IMR-90 (cell line): ENCODE data around the gene CGB1. TPM values are rescaled to one million over a fixed set of nuclear protein-coding genes. Genes with fewer than 3 reads are reported as not detected.

Experiments
- ATAC-seq: fragments of 200-7000 bp; cut with Tn5 transposase; 2 replicates; pipeline ENCODE4 v1.9.1; 2020; ENCODE audit warnings: low read depth, mild to moderate bottlenecking, moderate library complexity
- BruUV-seq: library from RNA; stranded (reverse); fragments of 400-500 nt; replicated peaks from 2 replicates; lab custom pipeline; 2021; lab: Mats Ljungman, UMichigan
- CTCF ChIA-PET: fragments of 300-600 bp; formaldehyde crosslinking; extraction: SDS; loops from one replicate; lab custom pipeline; 2021; ENCODE audit warnings: antibody characterized with exemption; lab: Yijun Ruan, JAX
- POLR2A ChIA-PET: fragments of 300-600 bp; sonication (Branson Sonifier 250); formaldehyde crosslinking; loops from one replicate; lab custom pipeline; 2022; ENCODE audit warnings: antibody characterized with exemption; ENCODE audit not compliant: unreplicated experiment; lab: Charles Lee
- DNase-seq: peaks from one replicate; pipeline ENCODE4 v3.0.0; 2013
- H2AFZ ChIP-seq: replicated peaks from 2 replicates; pipeline ENCODE3; 2013; ENCODE audit warnings: low read length, mild to moderate bottlenecking; ENCODE audit not compliant: poor library complexity
- H2AK5ac ChIP-seq: 2 replicates; pipeline ENCODE4 v1.6.1; 2013; ENCODE audit warnings: low read depth, low read length, inconsistent platforms
- H2AK9ac ChIP-seq: replicated peaks from 2 replicates; pipeline ENCODE3; 2013; ENCODE audit warnings: mild to moderate bottlenecking, low read depth, low read length, moderate library complexity; ENCODE audit not compliant: poor library complexity
- H2BK120ac ChIP-seq: 2 replicates; pipeline ENCODE4 v1.6.1; 2013; ENCODE audit warnings: low read depth, low read length, inconsistent platforms
- H2BK15ac ChIP-seq: 3 replicates; pipeline ENCODE4 v1.6.1; 2013; ENCODE audit warnings: low read depth, low read length, inconsistent platforms
- H2BK20ac ChIP-seq: 2 replicates; pipeline ENCODE4 v1.6.1; 2013; ENCODE audit warnings: low read depth, mild to moderate bottlenecking, inconsistent platforms, low read length, moderate library complexity
- H2BK5ac ChIP-seq: 2 replicates; pipeline ENCODE4 v1.6.1; 2013; ENCODE audit warnings: mild to moderate bottlenecking, low read depth, low read length, inconsistent platforms; ENCODE audit not compliant: poor library complexity, severe bottlenecking
- H3K14ac ChIP-seq: replicated peaks from 2 replicates; pipeline ENCODE4 v1.6.1; 2013; ENCODE audit warnings: low read depth, low read length, inconsistent platforms
- H3K18ac ChIP-seq: 2 replicates; pipeline ENCODE4 v1.6.1; 2013; ENCODE audit warnings: low read depth, low read length, control low read depth
- H3K23ac ChIP-seq: 2 replicates; pipeline ENCODE4 v1.6.1; 2013; ENCODE audit warnings: low read depth, low read length, inconsistent platforms
- H3K27ac ChIP-seq: 2 replicates; pipeline ENCODE4 v1.5.1; 2013; ENCODE audit warnings: mild to moderate bottlenecking, control low read depth, low read length; ENCODE audit not compliant: insufficient read depth
- H3K27me3 ChIP-seq: 2 replicates; pipeline ENCODE4 v1.6.1; 2013; ENCODE audit warnings: low read length; ENCODE audit not compliant: control insufficient read depth, insufficient read depth
- H3K36me3 ChIP-seq: 2 replicates; pipeline ENCODE4 v1.6.1; 2013; ENCODE audit warnings: low read length, mixed read lengths; ENCODE audit not compliant: control insufficient read depth, insufficient read depth
- H3K4ac ChIP-seq: 2 replicates; pipeline ENCODE4 v1.6.1; 2013; ENCODE audit warnings: low read depth, low read length, inconsistent platforms
- H3K4me1 ChIP-seq: 2 replicates; pipeline ENCODE4 v1.6.1; 2013; ENCODE audit warnings: low read length, mixed read lengths; ENCODE audit not compliant: control insufficient read depth, insufficient read depth
- H3K4me2 ChIP-seq: 2 replicates; pipeline ENCODE4 v1.6.1; 2013; ENCODE audit warnings: low read depth, mild to moderate bottlenecking, control low read depth, low read length, moderate library complexity
- H3K4me3 ChIP-seq: 2 replicates; pipeline ENCODE4 v1.5.1; 2013; ENCODE audit warnings: low read depth, mild to moderate bottlenecking, control low read depth, low read length, moderate library complexity; ENCODE audit not compliant: insufficient read depth
- H3K56ac ChIP-seq: 2 replicates; pipeline ENCODE4 v1.6.1; 2013; ENCODE audit warnings: low read length, inconsistent platforms; ENCODE audit not compliant: insufficient read depth; ENCODE audit errors: extremely low read depth
- H3K79me1 ChIP-seq, 2 experiments: 2 replicates each; pipeline ENCODE4 v1.6.1; 2013; ENCODE audit warnings: low read length in 2 of 2, inconsistent platforms in 1 of 2, low read depth in 1 of 2
- H3K9ac ChIP-seq: 2 replicates; pipeline ENCODE4 v1.6.1; 2013; ENCODE audit warnings: low read depth, low read length, control low read depth
- H3K9me1 ChIP-seq: 2 replicates; pipeline ENCODE4 v1.6.1; 2013; ENCODE audit warnings: low read length, inconsistent platforms; ENCODE audit not compliant: insufficient read depth
- H3K9me3 ChIP-seq: 2 replicates; pipeline ENCODE4 v1.6.1; 2013; ENCODE audit warnings: low read length; ENCODE audit not compliant: control insufficient read depth, insufficient read depth
- H4K20me1 ChIP-seq: 2 replicates; pipeline ENCODE4 v1.6.1; 2013; ENCODE audit warnings: low read length, inconsistent platforms; ENCODE audit not compliant: insufficient read depth
- H4K5ac ChIP-seq: 2 replicates; pipeline ENCODE4 v1.6.1; 2013; ENCODE audit warnings: mild to moderate bottlenecking, low read depth, low read length, control low read depth
- H4K8ac ChIP-seq, 2 experiments: 2 replicates each; pipeline ENCODE4 v1.6.1; 2013; ENCODE audit warnings: low read depth in 2 of 2, low read length in 2 of 2, control low read depth in 1 of 2, inconsistent platforms in 1 of 2
- H4K91ac ChIP-seq: 2 replicates; pipeline ENCODE4 v1.6.1; 2013; ENCODE audit warnings: low read depth, low read length, inconsistent platforms; ENCODE audit not compliant: insufficient read depth
- BHLHE40 ChIP-seq: fragments of 150-350 bp; IDR thresholded peaks from 2 replicates; pipeline ENCODE4 v1.6.1; 2016; ENCODE audit warnings: mild to moderate bottlenecking, low read depth, low read length
- CEBPB ChIP-seq: IDR thresholded peaks from 2 replicates; pipeline ENCODE4 v1.6.1; 2012; ENCODE audit warnings: low read depth, low read length, improper control_type of control experiment
- CHD1 ChIP-seq: IDR thresholded peaks from 2 replicates; pipeline ENCODE4 v1.6.1; 2012; ENCODE audit warnings: low read depth, low read length, improper control_type of control experiment
- FOS ChIP-seq: fragments of 150-350 bp; IDR thresholded peaks from 2 replicates; pipeline ENCODE4 v1.6.1; 2016; ENCODE audit warnings: low read depth, low read length
- MAFK ChIP-seq: IDR thresholded peaks from 2 replicates; pipeline ENCODE4 v1.6.1; 2012; ENCODE audit warnings: low read depth, low read length, improper control_type of control experiment
- MXI1 ChIP-seq: IDR thresholded peaks from 2 replicates; pipeline ENCODE4 v1.6.1; 2012; ENCODE audit warnings: low read depth, mild to moderate bottlenecking, low read length, moderate library complexity, borderline replicate concordance
- NFE2L2 ChIP-seq: fragments of 150-350 bp; IDR thresholded peaks from 2 replicates; pipeline ENCODE4 v1.6.1; 2016; ENCODE audit warnings: low read depth, mild to moderate bottlenecking, low read length
- POLR2A ChIP-seq: IDR thresholded peaks from 2 replicates; pipeline ENCODE4 v1.6.1; 2012; ENCODE audit warnings: mild to moderate bottlenecking, low read depth, low read length
- RCOR1 ChIP-seq: IDR thresholded peaks from 2 replicates; pipeline ENCODE4 v1.6.1; 2012; ENCODE audit warnings: mild to moderate bottlenecking, low read length, improper control_type of control experiment; ENCODE audit not compliant: insufficient replicate concordance
- USF2 ChIP-seq: fragments of 150-350 bp; IDR thresholded peaks from 2 replicates; pipeline ENCODE4 v1.6.1; 2017; ENCODE audit warnings: mild to moderate bottlenecking, antibody characterized with exemption, low read length, low read depth
- WGBS, 2 experiments: methylation state at CpG; one replicate each; pipeline versions ENCODE4 v1.1.5 to v1.1.7; 2013; ENCODE audit warnings: missing lambda C conversion rate in 2 of 2; ENCODE audit not compliant: insufficient read length in 1 of 2; ENCODE audit errors: extremely low coverage in 2 of 2; 5-methylcytosine and 5-hydroxymethylcytosine counted together
- dilution Hi-C: fragments of 300-500 bp; cut with HindIII; formaldehyde crosslinking; loops from one replicate; pipeline ENCODE4 v1.14.3; 2018; ENCODE audit warnings: low sequenced_read_pairs; ENCODE audit not compliant: unreplicated experiment
- in situ Hi-C: fragments of 300-500 bp; cut with MboI; formaldehyde crosslinking; loops from 3 replicates; pipeline ENCODE4 v1.14.3; 2019; ENCODE audit warnings: low sequenced_read_pairs, inconsistent platforms, mixed read lengths
- intact Hi-C: fragments of 100-400 bp; cut with micrococcal nuclease; formaldehyde crosslinking; loops from 2 replicates; pipeline ENCODE4 v1.10.0; 2022
- polyA plus RNA-seq, 3 experiments: library from polyadenylated mRNA; depleted of rRNA; stranded (reverse); fragments of >200 nt; gene quantifications; 2 replicates each; pipeline ENCODE4 v1.2.3, GENCODE V29; 2012; ENCODE audit warnings: low replicate concordance in 1 of 3
- total RNA-seq: library from RNA; depleted of rRNA; stranded (reverse); fragments of >200 nt; gene quantifications from 2 replicates; pipeline ENCODE4 v1.2.3, GENCODE V29; 2012

The CGB1 gene
- total and polyA plus RNA-seq, 2 of the 4 experiments (the other 2 are of a cell fraction) = not detected

- POLR2A ChIA-PET = no interaction called here
- no peak overlapping the region for H2BK5ac ChIP-seq
- H3K18ac ChIP-seq = no peak overlapping the region
- H4K91ac ChIP-seq = no peak overlapping the region
- H4K5ac ChIP-seq = no peak overlapping the region
- TF ChIP-seq MAFK (no peak), CHD1 (no peak), MXI1 (no peak), CEBPB (no peak), BHLHE40 (no peak), POLR2A (no peak), NFE2L2 (no peak), FOS (no peak), RCOR1 (no peak), USF2 (no peak)
- H4K8ac ChIP-seq = no peak overlapping the region
- BruUV-seq = no TSS peak
- H3K36me3 ChIP-seq = no peaks in the 10 kb centered on the region
- no peak overlapping the region for H3K4me3 ChIP-seq
- H3K14ac ChIP-seq = no peak overlapping the region
- in situ Hi-C loops (no loop called here), intact Hi-C loops (no loop called here), dilution Hi-C loops (no loop called here)
- CTCF ChIA-PET = no interaction called here
- no peak overlapping the region for H3K9ac ChIP-seq
- DNase-seq (no peak), ATAC-seq (no peak)
- peaks cover 68% of the 10 kb centered on the region for H3K27me3 ChIP-seq
- no peak overlapping the region for H3K27ac ChIP-seq
- H3K4me1 ChIP-seq = peaks cover 2% of the 10 kb centered on the region; the same call in 1 of the 2 replicates
- H3K23ac ChIP-seq = no peak overlapping the region
- H3K9me1 ChIP-seq = no peaks in the 10 kb centered on the region
- H3K56ac ChIP-seq = no peak overlapping the region
- no peak overlapping the region for H2AFZ ChIP-seq
- 83% methylated on average over 4 of the region's 9 CpGs; no CpG with 5 or more reads in 1 of the 2 experiments for WGBS, 2 experiments
- H2AK5ac ChIP-seq = no peak overlapping the region
- no peak overlapping the region for H3K4me2 ChIP-seq
- no peak overlapping the region for H3K4ac ChIP-seq
- no peaks in the 10 kb centered on the region for H3K79me1 ChIP-seq
- peaks cover 18% of the 10 kb centered on the region for H3K9me3 ChIP-seq
- H2AK9ac ChIP-seq = no peak overlapping the region
- no peak overlapping the region for H2BK15ac ChIP-seq
- H2BK20ac ChIP-seq = no peak overlapping the region
- H4K20me1 ChIP-seq = no peaks in the 10 kb centered on the region
- H2BK120ac ChIP-seq = no peak overlapping the region
Observed at GRCh38 chr19:49069026-49069425, 32.3 kb upstream of the CGB1 start.
